Measurements from ENCODE around the gene TMEM11. TPM values are rescaled to one million over a fixed set of nuclear protein-coding genes. Genes with fewer than 3 reads are reported as not detected.

Gene TMEM11
- total and polyA plus RNA-seq, 2 donors = 19.7 to 23.3 TPM

GRCh38 chr17:21217346-21217745 lies 3.4 kb upstream of the TMEM11 start:
- H3K4me3 ChIP-seq (ENCODE audit: low read length in 2 of 2) = no peak overlapping the region
- H3K27ac ChIP-seq (ENCODE audit: low read depth in 1 of 2, low read length in 1 of 2) = no peak overlapping the region
- peaks cover 0 to 7% of the 10 kb centered on the region in 2 donors for H3K9me3 ChIP-seq (ENCODE audit: control insufficient read depth in 2 of 2, insufficient read depth in 1 of 2, low read length in 1 of 2)
- peaks cover under 1 to 16% of the 10 kb centered on the region in 2 donors for H3K36me3 ChIP-seq (ENCODE audit: control insufficient read depth in 2 of 2, insufficient read depth in 2 of 2, low read length in 1 of 2)
- H3K27me3 ChIP-seq (ENCODE audit: control insufficient read depth in 2 of 2, insufficient read depth in 1 of 2, low read length in 1 of 2) = no peaks in the 10 kb centered on the region
- WGBS = 98% methylated on average over 1 of the region's 1 CpG
- H3K4me1 ChIP-seq (ENCODE audit: control insufficient read depth in 2 of 2, insufficient read depth in 2 of 2, low read length in 2 of 2) = peaks cover 12 to 20% of the 10 kb centered on the region in 2 donors
- DNase-seq (ENCODE audit: low read depth in 6 of 9, low spot score in 9 of 9) = no peak

- Histone ChIP-seq H3K4me3 (ENCODE audit: low read length in 2 of 2) (no peak overlapping the region), H3K4me1 (ENCODE audit: control insufficient read depth in 2 of 2, insufficient read depth in 2 of 2, low read length in 2 of 2) (peaks cover 22 to 33% of the 10 kb centered on the region in 2 donors), H3K36me3 (ENCODE audit: control insufficient read depth in 2 of 2, insufficient read depth in 2 of 2, low read length in 1 of 2) (peaks cover 6 to 12% of the 10 kb centered on the region in 2 donors), H3K27ac (ENCODE audit: low read depth in 1 of 2, low read length in 1 of 2) (no peak overlapping the region), H3K27me3 (ENCODE audit: control insufficient read depth in 2 of 2, insufficient read depth in 1 of 2, low read length in 1 of 2) (no peaks in the 10 kb centered on the region), H3K9me3 (ENCODE audit: control insufficient read depth in 2 of 2, insufficient read depth in 1 of 2, low read length in 1 of 2) (no peaks in the 10 kb centered on the region)
- DNase-seq (ENCODE audit: low read depth in 6 of 9, low spot score in 9 of 9) = no peak
- WGBS = 97% methylated on average over 6 of the region's 6 CpGs
These were observed 2.0 kb upstream of the TMEM11 start for GRCh38 chr17:21215935-21216334.

DNA sequence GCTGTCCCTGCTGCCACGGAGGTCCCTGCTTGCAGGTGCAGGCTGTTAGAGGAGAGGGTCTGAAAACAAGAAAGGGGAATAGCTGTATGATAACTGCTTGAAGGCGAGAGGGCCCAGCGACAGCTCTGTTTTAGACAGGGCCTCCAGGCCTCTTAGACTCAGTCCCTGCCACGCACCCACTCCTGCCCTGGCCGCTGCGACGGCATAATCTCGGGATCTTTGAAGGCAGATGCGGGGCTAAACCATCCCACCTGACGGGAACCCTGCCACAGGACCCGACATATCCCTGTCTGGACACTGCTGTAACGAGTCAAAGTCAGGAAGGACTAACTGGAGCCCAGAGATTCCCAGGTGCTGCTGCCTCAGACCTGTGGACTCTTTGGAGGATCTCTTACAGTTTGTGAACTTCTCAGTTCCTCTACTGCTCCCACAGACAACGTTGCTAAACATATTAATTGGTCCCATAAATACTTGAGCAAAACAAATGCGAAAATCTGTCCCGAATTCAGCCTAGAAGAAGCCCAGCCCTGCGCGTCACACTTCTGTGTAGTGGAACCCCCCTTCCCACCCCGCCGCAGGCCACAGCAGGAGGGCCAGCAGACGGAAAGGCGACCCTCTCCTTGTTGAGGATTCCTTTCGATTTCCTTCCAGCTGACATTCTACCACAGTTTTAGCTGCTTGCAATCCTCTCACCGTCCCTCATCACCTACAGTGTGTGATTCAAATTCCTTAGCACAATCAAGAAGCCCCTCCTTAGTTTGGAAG lies 998 bp upstream of the TMEM11 start:
- H3K36me3 ChIP-seq (ENCODE audit: control insufficient read depth in 2 of 2, insufficient read depth in 2 of 2, low read length in 1 of 2) = peaks cover 16 to 19% of the 10 kb centered on the region in 2 donors
- H3K27me3 ChIP-seq (ENCODE audit: control insufficient read depth in 2 of 2, insufficient read depth in 1 of 2, low read length in 1 of 2) = no peaks in the 10 kb centered on the region
- DNase-seq (ENCODE audit: low read depth in 6 of 9, low spot score in 9 of 9) = peak in 2 of 9 donors; percentile 6 to 22
- H3K4me3 ChIP-seq (ENCODE audit: low read length in 2 of 2) = peak overlapping the region; percentile 83 to 99
- H3K9me3 ChIP-seq (ENCODE audit: control insufficient read depth in 2 of 2, insufficient read depth in 1 of 2, low read length in 1 of 2) = no peaks in the 10 kb centered on the region
- H3K4me1 ChIP-seq (ENCODE audit: control insufficient read depth in 2 of 2, insufficient read depth in 2 of 2, low read length in 2 of 2) = peaks cover 26 to 39% of the 10 kb centered on the region in 2 donors
- peak overlapping the region; percentile 92 to 98 for H3K27ac ChIP-seq (ENCODE audit: low read depth in 1 of 2, low read length in 1 of 2)
- WGBS = 4% methylated on average over 23 of the region's 23 CpGs

DNA sequence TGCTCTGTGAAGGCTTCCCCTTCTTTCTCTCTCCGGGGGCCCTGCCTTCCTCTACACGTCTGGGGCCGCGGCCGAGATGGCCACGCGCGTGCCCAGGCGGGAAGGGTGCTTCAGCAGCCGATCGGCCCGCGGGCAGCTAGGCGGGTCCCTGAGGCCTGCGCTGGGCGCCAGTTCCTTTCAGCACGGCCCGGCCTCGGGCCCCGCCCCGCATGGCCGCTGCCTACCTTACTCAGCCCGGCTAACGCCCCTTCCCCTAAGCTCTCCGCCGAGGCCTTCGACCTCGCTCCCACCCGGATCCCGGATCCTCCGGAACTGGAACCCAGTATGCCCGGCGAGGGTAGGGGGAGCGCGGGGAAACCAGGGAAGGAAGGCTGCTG lies 335 bp downstream of the TMEM11 start:
- Histone ChIP-seq H3K27ac (ENCODE audit: low read depth in 1 of 2, low read length in 1 of 2) (peak overlapping the region; percentile 85 to 88), H3K27me3 (ENCODE audit: control insufficient read depth in 2 of 2, insufficient read depth in 1 of 2, low read length in 1 of 2) (no peaks in the 10 kb centered on the region), H3K9me3 (ENCODE audit: control insufficient read depth in 2 of 2, insufficient read depth in 1 of 2, low read length in 1 of 2) (no peaks in the 10 kb centered on the region), H3K36me3 (ENCODE audit: control insufficient read depth in 2 of 2, insufficient read depth in 2 of 2, low read length in 1 of 2) (peaks cover 24 to 28% of the 10 kb centered on the region in 2 donors), H3K4me3 (ENCODE audit: low read length in 2 of 2) (peak overlapping the region; percentile 83 to 99), H3K4me1 (ENCODE audit: control insufficient read depth in 2 of 2, insufficient read depth in 2 of 2, low read length in 2 of 2) (peaks cover 26 to 39% of the 10 kb centered on the region in 2 donors)
- WGBS = under 1% methylated on average over 35 of the region's 35 CpGs
- DNase-seq (ENCODE audit: low read depth in 6 of 9, low spot score in 9 of 9) = peak in 3 of 9 donors; percentile 13 to 30 (median 25)

- peak overlapping the region in 1 of 2 donors; percentile 88 for H3K27ac ChIP-seq (ENCODE audit: low read depth in 1 of 2, low read length in 1 of 2)
- peak in 3 of 9 donors; percentile 11 to 47 (median 16) for DNase-seq (ENCODE audit: low read depth in 6 of 9, low spot score in 9 of 9)
- H3K4me1 ChIP-seq (ENCODE audit: control insufficient read depth in 2 of 2, insufficient read depth in 2 of 2, low read length in 2 of 2) = peaks cover 26 to 39% of the 10 kb centered on the region in 2 donors
- WGBS = 14% methylated on average over 18 of the region's 18 CpGs
- no peaks in the 10 kb centered on the region for H3K9me3 ChIP-seq (ENCODE audit: control insufficient read depth in 2 of 2, insufficient read depth in 1 of 2, low read length in 1 of 2)
- peaks cover 29 to 32% of the 10 kb centered on the region in 2 donors for H3K36me3 ChIP-seq (ENCODE audit: control insufficient read depth in 2 of 2, insufficient read depth in 2 of 2, low read length in 1 of 2)
- H3K27me3 ChIP-seq (ENCODE audit: control insufficient read depth in 2 of 2, insufficient read depth in 1 of 2, low read length in 1 of 2) = no peaks in the 10 kb centered on the region
- peak overlapping the region; percentile 83 to 99 for H3K4me3 ChIP-seq (ENCODE audit: low read length in 2 of 2)
These were observed 929 bp downstream of the TMEM11 start for GRCh38 chr17:21212826-21213637.

DNA sequence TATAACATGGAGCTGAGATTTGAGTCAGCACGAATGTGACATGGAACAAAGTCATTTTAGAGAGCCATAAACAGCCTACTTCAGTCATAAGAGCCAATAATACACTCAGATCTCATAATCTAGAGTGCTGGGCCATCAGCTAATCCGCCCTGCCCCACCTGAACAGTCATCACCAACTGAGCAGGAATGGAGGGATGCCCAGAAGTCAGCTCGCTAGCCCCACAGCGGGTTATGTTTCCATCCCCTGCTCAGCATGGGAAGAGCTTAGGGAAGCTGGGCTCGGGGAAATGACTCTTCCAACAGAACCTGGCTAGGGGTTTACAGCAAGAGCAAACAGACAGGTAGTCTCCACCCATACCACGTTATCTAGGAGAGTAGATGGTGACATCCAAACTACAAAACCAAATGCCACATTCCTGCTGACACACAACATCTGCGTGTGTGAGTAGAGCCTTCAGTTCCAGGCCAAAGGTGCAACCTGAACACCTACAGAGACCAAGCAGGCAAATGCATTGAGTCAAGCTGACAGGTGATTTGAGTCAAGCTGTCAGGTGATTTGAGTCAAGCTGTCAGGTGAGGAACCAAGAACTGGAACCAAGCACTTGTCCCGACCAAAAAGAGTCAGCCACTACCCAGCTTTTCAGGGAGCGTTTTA lies 2.0 kb downstream of the TMEM11 start:
- peaks cover 28 to 32% of the 10 kb centered on the region in 2 donors for H3K36me3 ChIP-seq (ENCODE audit: control insufficient read depth in 2 of 2, insufficient read depth in 2 of 2, low read length in 1 of 2)
- no peaks in the 10 kb centered on the region for H3K9me3 ChIP-seq (ENCODE audit: control insufficient read depth in 2 of 2, insufficient read depth in 1 of 2, low read length in 1 of 2)
- 95% methylated on average over 9 of the region's 9 CpGs for WGBS
- no peaks in the 10 kb centered on the region for H3K27me3 ChIP-seq (ENCODE audit: control insufficient read depth in 2 of 2, insufficient read depth in 1 of 2, low read length in 1 of 2)
- DNase-seq (ENCODE audit: low read depth in 6 of 9, low spot score in 9 of 9) = no peak
- H3K4me1 ChIP-seq (ENCODE audit: control insufficient read depth in 2 of 2, insufficient read depth in 2 of 2, low read length in 2 of 2) = peaks cover 26 to 39% of the 10 kb centered on the region in 2 donors
- no peak overlapping the region for H3K4me3 ChIP-seq (ENCODE audit: low read length in 2 of 2)
- no peak overlapping the region for H3K27ac ChIP-seq (ENCODE audit: low read depth in 1 of 2, low read length in 1 of 2)

DNA sequence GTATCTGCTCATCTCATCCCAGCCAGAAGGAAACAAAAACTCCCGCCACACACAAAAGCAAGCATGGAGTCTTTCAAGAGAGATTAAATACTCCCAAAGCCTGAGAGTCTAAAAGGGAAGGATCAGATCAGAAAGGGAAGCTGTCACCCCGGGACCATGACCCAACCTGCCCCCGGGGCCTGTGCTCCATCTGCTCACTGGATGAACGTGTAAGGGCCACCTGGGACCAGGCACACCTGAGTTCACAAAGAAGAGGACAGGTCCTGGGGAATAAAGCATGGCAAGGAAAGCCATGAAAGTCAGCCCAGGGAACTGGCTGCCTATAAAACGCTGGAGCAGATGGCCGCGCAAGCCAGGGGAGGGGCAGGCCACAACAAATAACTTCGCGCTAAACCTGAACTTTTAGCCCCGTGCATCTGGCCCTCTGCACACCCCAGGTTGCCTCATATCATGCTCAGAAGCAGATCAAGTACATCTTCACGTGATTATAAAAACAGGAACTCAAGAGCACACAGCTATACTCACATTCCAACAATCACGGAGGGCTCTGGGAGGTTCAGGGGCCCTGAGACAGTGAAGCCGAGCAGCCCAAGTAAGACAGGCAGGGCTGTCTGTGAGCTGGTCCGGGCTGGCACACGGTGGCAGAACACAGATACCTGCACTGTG lies 3.4 kb downstream of the TMEM11 start:
- Histone ChIP-seq H3K27ac (ENCODE audit: low read depth in 1 of 2, low read length in 1 of 2) (peak overlapping the region in 1 of 2 donors; percentile 25), H3K4me1 (ENCODE audit: control insufficient read depth in 2 of 2, insufficient read depth in 2 of 2, low read length in 2 of 2) (peaks cover 26 to 35% of the 10 kb centered on the region in 2 donors), H3K9me3 (ENCODE audit: control insufficient read depth in 2 of 2, insufficient read depth in 1 of 2, low read length in 1 of 2) (no peaks in the 10 kb centered on the region), H3K4me3 (ENCODE audit: low read length in 2 of 2) (no peak overlapping the region), H3K27me3 (ENCODE audit: control insufficient read depth in 2 of 2, insufficient read depth in 1 of 2, low read length in 1 of 2) (no peaks in the 10 kb centered on the region), H3K36me3 (ENCODE audit: control insufficient read depth in 2 of 2, insufficient read depth in 2 of 2, low read length in 1 of 2) (peaks cover 30 to 36% of the 10 kb centered on the region in 2 donors)
- DNase-seq (ENCODE audit: low read depth in 6 of 9, low spot score in 9 of 9) = no peak
- 70% methylated on average over 15 of the region's 15 CpGs for WGBS

DNA sequence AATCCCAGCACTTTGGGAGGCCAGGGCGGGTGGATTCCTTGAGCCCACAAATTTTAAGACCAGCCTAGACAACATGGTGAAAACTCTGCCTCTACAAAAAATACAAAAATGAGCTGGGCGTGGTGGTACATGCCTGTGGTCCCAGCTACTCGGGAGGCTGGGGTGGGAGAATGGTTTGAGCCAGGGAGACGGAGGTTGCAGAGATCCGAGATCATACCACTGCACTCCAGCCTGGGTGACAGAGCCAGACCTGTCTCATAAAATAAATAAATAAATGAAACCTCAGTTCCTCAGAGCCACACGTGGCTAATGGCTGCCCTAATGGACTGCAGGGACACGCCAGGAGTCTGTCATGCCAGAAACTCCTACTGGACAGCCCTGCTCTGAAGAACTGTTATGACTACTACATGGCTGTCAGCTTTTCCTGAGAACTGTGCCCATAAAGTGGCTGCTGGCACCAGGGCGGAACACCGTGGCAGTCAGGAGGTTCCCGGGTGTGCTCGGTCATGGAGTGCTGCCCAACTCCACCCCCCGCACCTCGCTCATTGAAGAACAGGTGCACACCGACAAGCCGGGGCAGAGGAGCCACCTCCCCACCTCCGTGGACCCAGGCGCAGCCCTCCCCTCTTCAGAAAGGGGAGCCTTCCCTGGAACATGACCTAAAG lies 4.3 kb downstream of the TMEM11 start:
- Histone ChIP-seq H3K4me3 (ENCODE audit: low read length in 2 of 2) (no peak overlapping the region), H3K27ac (ENCODE audit: low read depth in 1 of 2, low read length in 1 of 2) (peak overlapping the region in 1 of 2 donors; percentile 25), H3K36me3 (ENCODE audit: control insufficient read depth in 2 of 2, insufficient read depth in 2 of 2, low read length in 1 of 2) (peaks cover 30 to 40% of the 10 kb centered on the region in 2 donors), H3K4me1 (ENCODE audit: control insufficient read depth in 2 of 2, insufficient read depth in 2 of 2, low read length in 2 of 2) (peaks cover 24 to 27% of the 10 kb centered on the region in 2 donors), H3K27me3 (ENCODE audit: control insufficient read depth in 2 of 2, insufficient read depth in 1 of 2, low read length in 1 of 2) (no peaks in the 10 kb centered on the region), H3K9me3 (ENCODE audit: control insufficient read depth in 2 of 2, insufficient read depth in 1 of 2, low read length in 1 of 2) (no peaks in the 10 kb centered on the region)
- no peak for DNase-seq (ENCODE audit: low read depth in 6 of 9, low spot score in 9 of 9)
- 97% methylated on average over 17 of the region's 17 CpGs for WGBS

All from thymus (tissue), 11 donors.